PC-9 (cell line): ENCODE results near the gene ZRANB1. TPM values are rescaled to one million over a fixed set of nuclear protein-coding genes. Genes with fewer than 3 reads are reported as not detected.

Source experiments
- BruUV-seq: library from RNA; stranded (reverse); fragments of 400-500 nt; replicated peaks from 2 replicates; lab custom pipeline; 2021; lab: Mats Ljungman, UMichigan
- CTCF ChIA-PET: fragments of 300-600 bp; sonication (Branson Sonifier 250); formaldehyde crosslinking; loops from one replicate; lab custom pipeline; 2022; ENCODE audit warnings: antibody characterized with exemption; lab: Charles Lee
- POLR2A ChIA-PET: fragments of 300-600 bp; sonication (Branson Sonifier 250); formaldehyde crosslinking; loops from one replicate; lab custom pipeline; 2022; ENCODE audit warnings: antibody characterized with exemption; ENCODE audit not compliant: unreplicated experiment; lab: Charles Lee
- DNase-seq, 2 experiments: peaks; one replicate each; pipeline versions ENCODE4 v3.0.0 to v3.0.0-alpha.2; 2015 to 2022; ENCODE audit warnings: mixed read lengths in 1 of 2
- H2AFZ ChIP-seq: fragments of 200-600 bp; sonication (generic); 2 replicates; pipeline ENCODE4 v1.8.1; 2017; ENCODE audit warnings: antibody characterized with exemption
- H3F3A ChIP-seq: fragments of 200-600 bp; sonication (generic); 2 replicates; pipeline ENCODE4 v1.8.1; 2017; ENCODE audit warnings: antibody characterized with exemption, mild to moderate bottlenecking, low read depth; ENCODE audit not compliant: insufficient read depth
- H3K27ac ChIP-seq: fragments of 200-600 bp; sonication (generic); 2 replicates; pipeline ENCODE4 v1.6.1; 2016; ENCODE audit warnings: mixed run types
- H3K27me3 ChIP-seq: fragments of 200-600 bp; sonication (generic); 2 replicates; pipeline ENCODE4 v1.6.1; 2016; ENCODE audit warnings: low read depth, mixed run types; ENCODE audit not compliant: insufficient read depth
- H3K36me3 ChIP-seq: fragments of 200-600 bp; sonication (generic); 2 replicates; pipeline ENCODE4 v1.6.1; 2016; ENCODE audit warnings: low read depth, mixed run types
- H3K4me1 ChIP-seq: fragments of 200-600 bp; sonication (generic); replicated peaks from 2 replicates; pipeline ENCODE4 v1.6.1; 2016; ENCODE audit warnings: mixed run types; ENCODE audit not compliant: insufficient read depth
- H3K4me2 ChIP-seq: fragments of 200-600 bp; sonication (generic); 2 replicates; pipeline ENCODE4 v1.6.1; 2017; ENCODE audit warnings: mixed run types
- H3K4me3 ChIP-seq: fragments of 200-600 bp; sonication (generic); 2 replicates; pipeline ENCODE4 v1.6.1; 2016; ENCODE audit warnings: mixed run types
- H3K79me2 ChIP-seq: fragments of 200-600 bp; sonication (generic); 2 replicates; pipeline ENCODE4 v1.6.1; 2017; ENCODE audit warnings: low read depth, mixed run types
- H3K9me2 ChIP-seq: fragments of 200-600 bp; sonication (generic); 2 replicates; pipeline ENCODE4 v1.8.1; 2017; ENCODE audit warnings: mild to moderate bottlenecking; ENCODE audit not compliant: insufficient read depth
- H3K9me3 ChIP-seq: fragments of 200-600 bp; sonication (generic); 2 replicates; pipeline ENCODE4 v1.8.1; 2016; ENCODE audit warnings: low read depth; ENCODE audit not compliant: insufficient read depth
- H4K20me1 ChIP-seq: fragments of 200-600 bp; sonication (generic); 2 replicates; pipeline ENCODE4 v1.8.1; 2017; ENCODE audit not compliant: insufficient read depth
- CTCF ChIP-seq: fragments of 200-600 bp; sonication (generic); conservative IDR thresholded peaks from 2 replicates; pipeline ENCODE4 v1.6.1; 2017; ENCODE audit warnings: mixed run types, antibody characterized with exemption, mild to moderate bottlenecking, moderate library complexity
- EZH2 ChIP-seq: fragments of 200-600 bp; sonication (generic); IDR thresholded peaks from 2 replicates; pipeline ENCODE4 v1.8.0; 2017; ENCODE audit warnings: antibody characterized with exemption, low read depth
- intact Hi-C: fragments of 100-400 bp; cut with micrococcal nuclease; formaldehyde crosslinking; loops from one replicate; pipeline ENCODE4 v1.10.0; 2022; ENCODE audit not compliant: unreplicated experiment
- total RNA-seq: library from RNA; stranded (reverse); gene quantifications from 2 replicates; pipeline ENCODE4 v1.2.3, GENCODE V29; 2021

The ZRANB1 gene
- total RNA-seq, 1 experiment from 2014 or later, result 10.9 TPM

- TF ChIP-seq EZH2 (no peak), CTCF (no peak)
- Histone ChIP-seq H3F3A (no peaks in the 10 kb centered on the region), H3K9me3 (no peaks in the 10 kb centered on the region), H3K79me2 (peaks cover 30% of the 10 kb centered on the region), H2AFZ (no peak overlapping the region), H3K27ac (no peak overlapping the region), H3K4me1 (no peaks in the 10 kb centered on the region), H3K27me3 (no peaks in the 10 kb centered on the region), H3K4me2 (no peak overlapping the region), H3K36me3 (no peaks in the 10 kb centered on the region), H3K4me3 (no peak overlapping the region), H4K20me1 (peaks cover 2% of the 10 kb centered on the region; the same call in 1 of the 2 replicates), H3K9me2 (no peaks in the 10 kb centered on the region)
- DNase-seq, result no peak
- ChIA-PET CTCF (interaction anchor here (0.5 kb wide), 1 partner anchor 31 kb away, joined by 5 read pairs; no protein-coding TSS in a partner anchor), POLR2A (no interaction called here)
- intact Hi-C loops, result no loop called here
- no TSS peak for BruUV-seq
Observed at GRCh38 chr10:125014836-125015355, 73.0 kb downstream of the ZRANB1 start.

GRCh38 chr10:125015356-125015944 lies 73.5 kb downstream of the ZRANB1 start:
- Histone ChIP-seq H4K20me1 (peaks cover 2% of the 10 kb centered on the region; the same call in 1 of the 2 replicates), H3K27me3 (no peaks in the 10 kb centered on the region), H3K4me1 (no peaks in the 10 kb centered on the region), H2AFZ (no peak overlapping the region), H3K36me3 (no peaks in the 10 kb centered on the region), H3K9me3 (no peaks in the 10 kb centered on the region), H3F3A (no peaks in the 10 kb centered on the region), H3K9me2 (no peaks in the 10 kb centered on the region), H3K4me2 (no peak overlapping the region), H3K79me2 (peaks cover 33% of the 10 kb centered on the region), H3K4me3 (no peak overlapping the region), H3K27ac (no peak overlapping the region)
- ChIA-PET CTCF (no interaction called here), POLR2A (no interaction called here)
- DNase-seq, result no peak
- intact Hi-C loops, result no loop called here
- TF ChIP-seq EZH2 (no peak), CTCF (no peak)
- no TSS peak for BruUV-seq

DNA sequence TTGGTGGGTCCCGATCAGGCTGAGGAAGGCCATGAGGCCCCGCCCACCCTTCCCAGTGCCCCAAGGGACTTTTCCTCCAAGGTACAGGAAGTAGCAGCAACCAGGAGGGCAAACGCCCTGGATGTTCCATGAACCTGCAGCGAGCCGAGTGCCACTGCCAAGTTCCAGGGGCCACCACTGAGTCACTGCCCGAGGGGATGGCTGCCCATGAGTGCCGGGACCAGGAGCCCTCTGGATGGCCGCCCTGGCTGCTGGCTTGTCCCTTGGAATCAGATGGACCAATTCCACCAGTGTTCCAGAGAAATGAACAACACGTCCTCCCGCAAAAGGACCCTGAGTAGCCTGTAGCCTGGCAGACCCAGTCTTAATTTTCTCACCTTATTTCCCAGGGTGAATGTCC lies 74.2 kb downstream of the ZRANB1 start:
- Histone ChIP-seq H3K9me3 (no peaks in the 10 kb centered on the region), H3K4me2 (no peak overlapping the region), H3K79me2 (peaks cover 34% of the 10 kb centered on the region), H3K9me2 (no peaks in the 10 kb centered on the region), H2AFZ (no peak overlapping the region), H4K20me1 (peaks cover 2% of the 10 kb centered on the region; the same call in 1 of the 2 replicates), H3K27me3 (no peaks in the 10 kb centered on the region), H3K27ac (no peak overlapping the region), H3K4me1 (no peaks in the 10 kb centered on the region), H3K36me3 (no peaks in the 10 kb centered on the region), H3K4me3 (no peak overlapping the region), H3F3A (no peaks in the 10 kb centered on the region)
- no peak for TF ChIP-seq CTCF
- TF ChIP-seq EZH2, result no peak
- POLR2A ChIA-PET, result no interaction called here
- intact Hi-C loops, result no loop called here
- CTCF ChIA-PET, result no interaction called here
- no peak for DNase-seq
- no TSS peak for BruUV-seq
